Activated CD4-positive, CD25-positive, alpha-beta regulatory T cell treated with anti-CD3 and anti-CD28 coated beads, Interleukin-2, amount 50 U/mL, for 24 hours (primary cell): ENCODE results near the gene CTNNA2.

Experiments used
- ATAC-seq, 2 donors: fragments of 150-1000 bp; cut with Tn5 transposase; one replicate each; pipeline ENCODE4 v1.10.0; 2021; ENCODE audit warnings: mild to moderate bottlenecking in 1 of 2, moderate library complexity in 1 of 2

Gene CTNNA2

DNA sequence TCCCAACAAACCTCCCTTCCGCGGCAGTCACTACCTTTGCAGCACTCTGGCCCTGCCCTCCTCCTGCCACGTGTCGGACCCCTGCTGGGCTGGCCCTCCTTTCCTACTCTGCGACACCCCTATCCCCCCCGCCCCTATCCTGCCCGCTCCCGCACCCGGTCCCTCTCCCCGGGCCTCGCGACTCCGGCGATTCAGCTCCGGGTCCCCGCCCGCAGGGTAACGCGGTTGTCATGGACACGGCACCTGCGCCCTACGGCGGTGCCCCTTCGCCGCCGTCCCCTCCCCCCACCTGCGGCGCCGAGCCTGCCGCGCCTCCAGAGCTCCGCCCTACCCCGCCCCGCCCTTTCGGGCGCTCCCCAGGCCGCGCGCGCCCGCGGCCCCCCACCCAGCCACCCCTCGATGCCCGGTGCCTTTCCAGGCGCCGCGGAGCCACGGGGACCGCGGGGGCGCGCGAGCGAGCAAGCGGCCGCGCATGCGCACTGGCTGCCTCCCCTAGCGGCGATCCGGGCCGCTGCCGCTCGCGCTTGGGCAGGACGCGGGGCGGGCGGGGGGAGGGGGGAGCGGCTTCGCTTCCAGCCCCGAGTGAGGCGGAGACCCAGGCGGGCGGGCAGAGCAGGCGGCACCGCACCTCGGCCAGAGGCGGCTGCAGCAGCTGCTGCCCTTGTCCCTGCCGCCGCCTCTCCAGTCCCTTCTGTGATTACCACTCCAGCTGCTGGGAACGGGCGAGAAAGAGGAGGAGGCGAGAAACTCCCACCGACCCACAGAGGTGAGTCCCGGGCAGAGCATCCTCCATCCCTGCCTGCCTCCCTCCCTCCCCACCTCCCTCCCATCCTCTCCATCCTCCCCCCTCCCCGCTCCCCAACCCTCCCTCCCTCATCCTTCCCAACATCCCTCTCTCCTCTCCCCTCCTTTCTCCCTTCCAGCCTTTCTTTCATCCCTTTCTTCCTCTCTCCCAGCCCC, at the start of gene CTNNA2:
Gene CTNNA2, plus strand, starts transcription at position 610 of the 960 bp plus-strand sequence.
- no peak for ATAC-seq

DNA sequence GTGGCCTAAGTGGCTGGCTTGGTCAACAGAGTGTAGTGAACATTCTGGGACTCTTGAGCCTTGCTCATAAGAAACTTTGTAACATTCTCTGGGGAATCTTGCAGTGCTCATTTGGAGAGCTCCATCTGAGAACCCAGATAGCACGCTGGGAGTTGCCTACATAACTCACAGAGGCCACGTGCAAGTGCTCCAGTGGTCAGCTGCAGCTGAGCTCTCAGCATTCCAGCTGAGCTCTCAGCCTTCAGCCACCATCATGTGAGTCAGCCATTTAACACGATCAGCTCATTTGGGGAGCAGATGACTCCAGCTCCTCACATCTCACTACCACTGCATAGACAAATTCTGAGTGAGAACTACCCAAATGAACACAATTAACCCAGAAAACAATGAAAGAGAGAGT, 25.5 kb upstream of the CTNNA2 start:
- ATAC-seq = no peak

DNA sequence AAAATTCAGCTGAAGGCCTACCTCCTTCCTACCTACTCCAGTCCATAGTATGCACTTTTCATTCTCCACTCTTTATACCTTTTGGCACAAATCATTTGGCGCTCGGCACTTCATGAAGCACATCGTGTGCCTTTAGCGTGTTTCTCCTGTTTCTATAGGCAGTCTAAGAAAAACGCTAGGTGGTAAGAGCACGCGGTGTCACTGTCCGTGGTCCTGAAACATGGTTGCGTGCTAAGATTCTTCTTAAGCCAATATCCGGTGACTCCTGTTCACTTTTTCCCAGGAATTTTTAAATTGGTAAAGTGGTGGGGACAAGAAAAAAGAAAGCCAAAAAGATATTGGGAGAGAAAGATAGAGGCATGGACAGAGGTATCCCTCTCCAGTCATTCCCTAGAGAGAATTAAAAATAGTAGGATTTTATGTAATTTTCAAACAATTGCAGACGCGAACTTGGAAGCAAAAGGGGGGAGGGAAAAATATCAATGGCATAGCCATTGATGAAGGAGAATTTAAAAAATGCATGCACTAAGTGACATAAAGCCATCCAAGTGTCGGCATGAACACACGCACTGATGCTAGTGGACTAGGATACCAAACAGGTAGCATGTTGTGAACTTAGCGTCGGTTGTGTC, 1.4 kb upstream of the CTNNA2 start:
- ATAC-seq = no peak

- no peak for ATAC-seq
Observed at GRCh38 chr2:79513711-79514110, 860 bp downstream of the CTNNA2 start.

DNA sequence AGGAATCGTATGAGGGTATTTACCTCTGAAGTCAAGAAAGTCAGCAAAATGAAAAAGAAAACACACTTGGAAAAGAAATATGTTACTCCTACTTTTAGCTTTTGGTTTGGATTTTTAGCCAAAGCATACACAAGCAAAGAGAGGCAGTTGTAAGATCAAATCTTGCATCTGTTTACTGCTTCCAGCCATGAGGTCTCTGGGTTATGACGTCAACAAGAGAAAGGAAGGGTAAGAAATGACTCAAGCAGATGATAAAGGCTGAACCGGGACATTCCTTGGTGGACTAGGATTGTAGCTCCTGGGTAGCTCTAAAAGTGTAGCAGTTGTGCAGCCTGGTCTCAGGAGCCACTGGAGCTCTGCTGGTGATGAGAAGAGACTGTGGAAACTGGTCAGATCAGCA, 16.8 kb downstream of the CTNNA2 start:
- no peak for ATAC-seq

DNA sequence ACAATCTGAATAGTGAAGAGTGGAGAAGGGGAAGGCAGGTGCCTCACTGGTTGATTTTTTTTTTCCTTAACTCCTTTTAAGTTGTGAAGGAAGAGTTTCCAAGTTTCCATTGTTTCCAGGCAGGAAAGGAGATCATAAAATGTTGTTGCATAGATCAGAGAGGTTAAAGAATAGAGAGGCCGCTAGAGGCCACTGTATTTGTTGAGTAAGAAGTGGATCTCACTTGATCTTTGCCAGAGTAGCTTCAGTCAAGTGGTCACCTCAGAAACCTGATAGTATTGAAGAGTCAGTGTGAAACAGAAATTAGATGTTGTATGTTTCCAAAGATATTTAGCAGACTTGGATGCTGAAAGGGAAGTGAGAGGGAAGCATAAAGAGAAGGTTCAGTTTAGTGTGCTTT, 17.6 kb downstream of the CTNNA2 start:
- ATAC-seq = no peak

- no peak for ATAC-seq
Observed at GRCh38 chr2:79547568-79547967, 34.7 kb downstream of the CTNNA2 start.

DNA sequence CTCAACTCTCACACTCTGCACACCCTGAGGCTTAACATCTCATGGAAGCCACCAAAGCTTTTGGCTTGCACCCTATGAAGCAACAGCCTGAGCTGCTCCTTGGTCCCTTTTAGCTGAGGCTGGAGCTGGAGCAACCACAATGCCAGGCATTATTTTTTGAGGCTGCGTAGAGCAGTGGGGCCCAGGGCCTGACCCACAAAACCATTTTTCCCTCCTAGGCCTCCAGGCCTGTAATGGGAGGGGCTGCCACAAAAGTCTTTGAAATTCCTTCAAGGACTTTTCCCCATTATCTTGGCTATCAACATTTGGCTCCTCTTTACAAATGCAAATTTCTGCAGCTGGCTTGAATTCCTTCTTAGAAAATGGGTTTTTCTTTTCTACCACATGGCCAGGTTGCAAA, 39.8 kb downstream of the CTNNA2 start:
- ATAC-seq = no peak

DNA sequence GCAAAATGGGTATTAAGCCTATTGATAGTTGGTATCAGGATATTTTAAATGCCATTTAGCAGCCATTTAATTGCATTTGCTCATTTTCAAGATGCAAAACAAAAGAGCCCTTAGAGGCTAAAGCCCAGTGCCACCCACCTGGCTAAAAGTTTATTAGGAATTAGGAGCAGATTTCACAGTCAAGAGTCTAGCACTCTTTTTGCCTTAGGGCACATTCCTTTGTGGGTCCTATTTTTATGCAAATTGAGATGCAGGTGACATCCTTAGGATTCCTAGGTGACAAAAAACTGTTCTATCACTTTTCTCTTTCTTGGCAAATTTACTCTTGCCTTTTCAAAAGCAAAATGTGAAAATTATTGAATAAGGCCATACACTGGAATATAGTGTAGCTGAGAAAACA, 42.0 kb downstream of the CTNNA2 start:
- no peak for ATAC-seq

DNA sequence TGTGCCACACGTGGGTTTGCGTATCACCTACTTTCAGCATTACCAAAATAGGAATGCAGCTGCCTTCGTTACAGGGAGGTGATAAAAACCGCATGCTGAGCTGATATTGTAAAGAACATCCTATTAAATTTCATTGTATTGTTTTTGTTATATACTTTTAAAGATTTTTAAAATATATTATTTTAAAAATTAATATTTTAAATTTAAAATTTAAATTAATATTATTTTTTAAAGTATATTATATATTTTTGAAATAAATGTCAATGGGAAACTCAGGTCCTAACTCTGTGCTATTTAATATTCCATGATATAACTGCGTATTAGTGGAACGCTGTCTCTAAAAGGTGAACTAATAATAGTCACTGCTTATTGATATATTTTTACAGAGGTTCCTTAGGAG, 51.2 kb downstream of the CTNNA2 start:
- no peak for ATAC-seq

DNA sequence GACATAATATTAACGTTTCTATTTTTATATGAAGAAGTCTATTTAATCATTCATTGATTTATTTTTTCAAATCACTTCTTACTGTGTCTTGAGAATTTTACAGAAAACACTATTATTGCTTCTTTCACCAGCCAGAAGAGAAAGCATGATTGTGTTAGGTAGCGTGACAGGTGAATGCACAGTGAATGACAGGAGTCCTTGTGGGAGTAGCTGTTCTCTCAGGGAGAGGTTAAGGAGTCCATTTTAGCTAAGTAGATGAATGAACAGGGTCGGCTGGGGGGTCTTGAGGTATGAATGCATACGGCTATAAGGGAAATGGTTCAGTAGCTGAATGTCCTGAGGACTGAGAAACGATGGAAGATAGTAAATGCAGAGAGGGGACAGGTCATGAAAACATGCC, 56.2 kb downstream of the CTNNA2 start:
- ATAC-seq = no peak

DNA sequence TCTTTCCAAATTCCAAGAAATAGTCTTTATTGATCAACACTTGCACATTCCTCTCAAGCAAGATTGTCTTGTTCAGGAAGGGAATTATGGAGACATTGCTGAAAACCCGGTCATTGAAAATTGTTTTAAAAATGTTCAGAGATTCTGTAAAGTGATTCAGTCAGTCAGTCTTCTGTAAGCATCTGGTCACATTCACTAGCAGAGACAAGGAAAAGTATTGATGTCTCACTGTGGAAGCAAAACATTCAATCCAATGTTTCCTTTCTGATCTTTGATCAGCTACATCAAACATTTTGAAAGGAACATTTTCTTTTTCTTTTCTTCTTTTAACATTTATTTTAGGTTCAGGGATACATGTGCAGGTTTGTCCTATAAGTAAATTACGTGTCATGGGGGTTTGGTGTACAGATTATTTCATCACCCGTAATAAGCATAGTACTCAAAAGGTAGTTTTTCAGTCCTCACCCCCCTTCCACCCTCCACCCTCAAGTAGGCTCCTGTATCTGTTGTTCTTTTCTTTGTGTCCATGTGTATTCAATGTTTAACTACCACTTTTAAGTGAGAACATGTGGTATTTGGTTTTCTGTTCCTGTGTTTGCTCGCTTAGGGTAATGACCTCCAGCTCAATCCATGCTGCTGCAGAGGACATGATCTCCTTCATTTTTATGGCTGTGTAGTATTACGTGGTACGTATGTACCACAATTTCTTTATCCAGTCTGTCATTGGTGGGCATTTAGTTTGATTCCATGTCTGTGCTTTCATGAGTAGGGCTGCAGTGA, 61.2 kb downstream of the CTNNA2 start:
- no peak for ATAC-seq

- ATAC-seq = no peak
Observed at GRCh38 chr2:79576451-79576850, 63.6 kb downstream of the CTNNA2 start.

DNA sequence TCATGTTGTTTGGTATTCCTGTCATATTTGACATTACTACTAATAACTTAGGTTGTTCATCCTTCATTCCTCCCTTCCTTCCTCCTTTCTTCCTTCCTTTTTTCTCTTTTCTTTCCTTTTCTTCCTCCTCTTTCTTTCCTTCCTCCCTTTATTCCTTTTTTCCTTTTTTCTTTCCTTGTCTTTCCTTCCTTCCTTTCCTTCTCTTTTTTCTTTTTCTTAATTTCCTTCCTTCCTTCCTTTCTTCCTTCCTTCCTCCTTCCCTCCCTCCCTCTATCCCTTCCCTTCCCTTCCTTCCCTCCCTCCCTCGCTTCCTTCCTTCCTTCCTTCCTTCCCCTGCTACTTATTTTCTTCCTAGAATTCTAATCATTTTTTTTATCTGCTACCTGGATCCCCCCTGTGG, 66.1 kb downstream of the CTNNA2 start:
- no peak for ATAC-seq

GRCh38 chr2:79580175-79580574, 67.3 kb downstream of the CTNNA2 start:
- no peak for ATAC-seq

DNA sequence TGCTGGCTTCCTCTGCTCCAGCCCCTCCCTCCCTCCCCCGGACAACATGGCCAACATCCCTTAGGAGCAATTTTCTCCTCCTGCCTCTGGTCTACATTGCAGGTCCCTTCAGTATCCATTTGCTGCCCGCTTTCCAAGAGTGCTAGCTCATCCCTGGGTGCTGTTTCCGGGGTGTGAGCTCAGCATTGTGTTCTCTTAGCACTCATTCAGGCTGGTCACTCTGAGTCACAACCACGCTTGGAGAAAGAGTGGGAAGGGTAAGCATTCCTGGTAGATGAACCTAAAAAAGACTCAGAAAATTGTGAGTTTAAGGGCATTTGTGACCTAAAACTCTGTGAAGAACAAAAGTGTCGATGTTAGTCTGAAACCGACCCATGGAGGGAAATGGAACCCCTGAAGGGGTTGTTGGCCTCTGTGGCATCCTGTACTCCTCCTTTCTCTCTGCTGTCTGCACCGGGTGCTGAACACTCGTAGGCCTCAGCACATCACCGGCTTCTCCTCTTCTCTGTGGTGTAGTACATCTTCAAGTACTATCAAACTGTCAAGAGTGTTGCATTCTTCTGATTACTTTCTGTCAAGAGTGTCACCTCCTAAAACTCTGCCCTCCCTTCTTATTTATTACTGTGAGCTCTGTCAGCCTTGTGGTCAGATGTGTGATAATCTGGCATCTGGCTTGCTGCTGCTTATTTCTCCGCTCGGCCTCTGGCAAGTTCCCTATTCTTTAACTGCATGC, 73.0 kb downstream of the CTNNA2 start:
- ATAC-seq = no peak

GRCh38 chr2:79591281-79591680, 78.4 kb downstream of the CTNNA2 start:
- ATAC-seq = no peak

GRCh38 chr2:79593237-79593867, 80.5 kb downstream of the CTNNA2 start:
- no peak for ATAC-seq

DNA sequence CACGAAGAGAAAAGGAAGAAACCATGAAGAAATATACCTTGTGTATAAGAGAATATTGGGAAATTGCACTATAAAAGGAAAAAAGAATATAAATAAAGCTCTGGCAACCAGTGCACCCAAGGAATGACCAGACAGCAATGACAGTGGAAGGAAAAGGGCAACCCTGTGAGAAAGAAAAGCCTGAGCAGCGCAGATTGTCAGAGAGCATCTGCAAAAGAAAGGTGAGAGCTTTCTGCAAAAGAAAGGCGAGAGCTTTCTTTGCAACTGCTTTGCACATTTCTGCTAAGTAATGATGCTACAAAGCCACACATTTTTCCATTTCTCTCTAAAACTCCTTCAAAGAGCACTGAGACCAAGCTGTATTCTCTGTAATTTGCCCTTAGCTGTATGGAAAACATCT, 83.6 kb downstream of the CTNNA2 start:
- ATAC-seq = no peak

DNA sequence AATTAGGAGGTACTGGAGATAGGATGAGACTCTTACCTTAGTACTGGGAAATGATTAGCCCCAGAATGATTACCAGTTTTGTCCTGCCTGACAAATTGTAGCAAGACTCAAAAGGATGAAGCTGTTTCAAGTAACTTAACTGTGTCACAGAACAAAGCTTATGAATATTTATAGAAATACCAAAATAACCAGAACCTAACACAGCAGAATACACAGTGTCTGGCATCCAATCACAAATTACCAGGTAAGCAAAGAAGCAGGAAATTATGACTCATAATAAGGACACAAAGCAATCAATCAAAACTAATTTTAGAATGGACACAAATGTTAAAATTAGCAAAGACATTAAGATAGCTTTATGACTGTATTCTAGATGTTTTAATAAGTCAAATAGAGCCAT, 91.9 kb downstream of the CTNNA2 start:
- ATAC-seq = no peak

DNA sequence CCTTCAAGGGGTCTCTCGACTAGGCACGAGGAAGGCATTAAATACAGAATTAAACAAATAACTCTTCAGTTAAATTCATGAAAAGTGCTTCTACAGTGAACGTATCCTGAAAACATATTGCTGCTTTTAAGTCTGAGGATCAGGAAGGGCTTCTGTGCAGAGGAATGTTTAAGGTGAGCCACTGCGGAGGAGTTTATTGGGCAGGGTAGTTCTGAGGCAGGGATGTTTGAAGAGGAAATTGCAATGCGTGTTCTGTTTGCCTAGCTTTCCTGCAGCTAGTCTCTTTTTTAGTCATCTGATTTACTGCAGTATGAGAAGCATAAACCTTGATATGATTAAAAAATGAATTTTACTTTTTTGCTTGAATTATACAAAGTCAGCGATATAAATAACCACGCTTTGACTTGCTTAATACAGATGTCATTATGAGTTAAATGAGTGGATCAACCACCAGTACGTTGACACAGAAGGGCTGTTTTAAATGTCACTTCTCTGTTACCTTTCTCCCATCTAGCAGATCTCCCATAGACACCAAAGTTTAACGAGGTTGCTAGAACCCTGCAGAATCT, 98.7 kb downstream of the CTNNA2 start:
- ATAC-seq = no peak

DNA sequence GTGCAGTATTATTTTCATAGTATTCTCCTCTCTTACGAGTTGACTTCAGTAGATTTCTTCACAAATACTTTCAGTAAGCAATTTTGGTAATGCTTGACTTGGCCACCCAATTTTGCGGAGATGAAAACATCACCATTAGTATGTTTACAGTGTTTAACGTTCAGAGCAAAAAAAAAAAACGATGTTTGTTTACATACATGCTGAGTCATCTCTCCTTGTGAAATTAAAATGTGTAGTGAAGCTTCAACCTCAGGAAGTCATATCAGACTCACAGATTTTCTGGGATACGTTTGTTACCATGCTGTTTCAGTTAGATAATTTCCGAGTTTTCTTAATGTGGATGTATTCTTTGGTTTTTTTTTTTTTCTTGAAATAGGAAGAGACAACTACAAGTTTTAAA, 100.1 kb downstream of the CTNNA2 start:
- no peak for ATAC-seq
